Fibroblast of mammary gland (primary cell): ENCODE results near the gene RNPEPL1.

Experiments
- DNase-seq: peaks from one replicate; pipeline ENCODE4 v3.0.0-alpha.2; 2010; ENCODE audit warnings: low read depth
- H3K4me3 ChIP-seq: 2 replicates; pipeline ENCODE4 v1.5.1; 2011; ENCODE audit warnings: low read depth, mild to moderate bottlenecking, low read length, moderate library complexity; ENCODE audit not compliant: control insufficient read depth
- CTCF ChIP-seq: conservative IDR thresholded peaks from 2 replicates; pipeline ENCODE4 v1.5.1; 2011; ENCODE audit warnings: low read depth, low read length, inconsistent platforms; ENCODE audit not compliant: control insufficient read depth, insufficient read depth

The RNPEPL1 gene

GRCh38 chr2:240566203-240567136, 1.8 kb upstream of the RNPEPL1 start:
- peak overlapping the region; percentile 52 for H3K4me3 ChIP-seq
- peak; percentile 77 for DNase-seq
- peak; percentile 56 for TF ChIP-seq CTCF

GRCh38 chr2:240567137-240567871, 980 bp upstream of the RNPEPL1 start:
- peak; percentile 27 for DNase-seq
- TF ChIP-seq CTCF: no peak
- H3K4me3 ChIP-seq: peak overlapping the region; percentile 52

- no peak for TF ChIP-seq CTCF
- DNase-seq: peak; percentile 58
- H3K4me3 ChIP-seq: peak overlapping the region; percentile 46
Observed at GRCh38 chr2:240568678-240569522, 616 bp downstream of the RNPEPL1 start.

- DNase-seq: no peak
- peak overlapping the region; percentile 46 for H3K4me3 ChIP-seq
- no peak for TF ChIP-seq CTCF
Observed at GRCh38 chr2:240569523-240569997, 1.3 kb downstream of the RNPEPL1 start.

- no peak overlapping the region for H3K4me3 ChIP-seq
- DNase-seq: no peak
- TF ChIP-seq CTCF: no peak
Observed at GRCh38 chr2:240569998-240570530, 1.8 kb downstream of the RNPEPL1 start.
